ENCODE measurements around the gene MAP1B. TPM values are rescaled to one million over a fixed set of nuclear protein-coding genes. Genes with fewer than 3 reads are reported as not detected.

Gene MAP1B
- total and polyA plus RNA-seq, 10 of the 15 experiments (the other 5 are each of a cell fraction or from before 2014, with no cell fraction given), result 0.02 to 0.81 (median 0.06) TPM; not detected in 1

- FAIRE-seq, result no peak
These were observed 30.5 kb upstream of the MAP1B start for GRCh38 chr5:72076621-72077300.

GRCh38 chr5:72077390-72077789 is 29.9 kb upstream of the MAP1B start:
- ATAC-seq (no peak), DNase-seq (ENCODE audit: low read depth, low spot score) (no peak), FAIRE-seq (no peak)
- in situ Hi-C loops (cut with MboI), result no loop called here
- intact Hi-C loops (cut with micrococcal nuclease; ENCODE audit: unreplicated experiment), result no loop called here
- H3K4me3 ChIP-seq, result no peak overlapping the region
- no peak overlapping the region for H2AFZ ChIP-seq (ENCODE audit: control insufficient read depth, low read depth, low read length)
- H3K4me2 ChIP-seq (ENCODE audit: control insufficient read depth, insufficient read depth), result no peak overlapping the region
- SMC1A ChIA-PET (ENCODE audit: uncharacterized antibody, unreplicated experiment), result no interaction called here
- H3K27me3 ChIP-seq (replicated peaks in 1 of 2; ENCODE audit: control insufficient read depth in 2 of 2, insufficient read depth in 2 of 2, low read length in 1 of 2), result peaks cover 0 to 2% of the 10 kb centered on the region in 2 experiments; a peak in 2 of 4 replicates
- TF ChIP-seq YBX1 (IDR thresholded peaks at IDR 0.05), result no peak
- TF ChIP-seq BHLHE40 (IDR thresholded peaks at IDR 0.05; ENCODE audit: borderline replicate concordance in 1 of 2, low read depth in 2 of 2, low read length in 1 of 2), result no peak
- TF ChIP-seq ESRRA (IDR thresholded peaks at IDR 0.05; ENCODE audit: low read length), result no peak
- TF ChIP-seq YY1 (IDR thresholded peaks at IDR 0.05; ENCODE audit: low read depth, low read length), result no peak
- no peaks in the 10 kb centered on the region for H3K9me3 ChIP-seq (replicated peaks; ENCODE audit: control insufficient read depth, insufficient read depth, low read length)
- BruUV-seq (replicated peaks), result no TSS peak
- no peaks in the 10 kb centered on the region for H3K4me1 ChIP-seq (ENCODE audit: control insufficient read depth, insufficient read depth, low read length)
- H3K36me3 ChIP-seq (ENCODE audit: control insufficient read depth in 2 of 2, insufficient read depth in 2 of 2, low read length in 1 of 2), result no peaks in the 10 kb centered on the region
- 0 out of 2 replicates have a peak, but pooled peaks cover 3% of the 10 kb centered on the region for H4K20me1 ChIP-seq (ENCODE audit: control insufficient read depth, insufficient read depth)
- H3K79me2 ChIP-seq (ENCODE audit: control insufficient read depth, insufficient read depth, low read length), result no peaks in the 10 kb centered on the region
- POLR2A ChIA-PET, result no interaction called here
- no peak overlapping the region for H3K27ac ChIP-seq (ENCODE audit: control insufficient read depth, insufficient read depth)
- RAD21 ChIA-PET (ENCODE audit: unreplicated experiment), result no interaction called here
- no peak overlapping the region for H3K9ac ChIP-seq (ENCODE audit: control insufficient read depth, insufficient read depth, low read length)
- 17% methylated on average over 3 of the region's 3 CpGs for WGBS (ENCODE audit: insufficient coverage, insufficient replicate concordance, low lambda C conversion rate, missing lambda C conversion rate)
- CTCF ChIA-PET, result no interaction called here

More at GRCh38 chr5:72076621-72077300, 30.5 kb upstream of the MAP1B start:
- WGBS (ENCODE audit: insufficient coverage, insufficient replicate concordance, low lambda C conversion rate, missing lambda C conversion rate), result 13% methylated on average over 4 of the region's 4 CpGs
- Histone ChIP-seq H3K79me2 (ENCODE audit: control insufficient read depth, insufficient read depth, low read length) (no peaks in the 10 kb centered on the region), H3K4me2 (ENCODE audit: control insufficient read depth, insufficient read depth) (no peak overlapping the region), H3K36me3 (ENCODE audit: control insufficient read depth in 2 of 2, insufficient read depth in 2 of 2, low read length in 1 of 2) (no peaks in the 10 kb centered on the region), H3K9me3 (replicated peaks; ENCODE audit: control insufficient read depth, insufficient read depth, low read length) (no peaks in the 10 kb centered on the region), H4K20me1 (ENCODE audit: control insufficient read depth, insufficient read depth) (no peaks in the 10 kb centered on the region), H3K27me3 (replicated peaks in 1 of 2; ENCODE audit: control insufficient read depth in 2 of 2, insufficient read depth in 2 of 2, low read length in 1 of 2) (peaks cover 0 to 2% of the 10 kb centered on the region in 2 experiments; a peak in 2 of 4 replicates), H2AFZ (ENCODE audit: control insufficient read depth, low read depth, low read length) (no peak overlapping the region), H3K27ac (ENCODE audit: control insufficient read depth, insufficient read depth) (no peak overlapping the region), H3K4me1 (ENCODE audit: control insufficient read depth, insufficient read depth, low read length) (no peaks in the 10 kb centered on the region), H3K9ac (ENCODE audit: control insufficient read depth, insufficient read depth, low read length) (no peak overlapping the region), H3K4me3 (no peak overlapping the region)
- POLR2A ChIA-PET, result no interaction called here
- RAD21 ChIA-PET (ENCODE audit: unreplicated experiment), result no interaction called here
- DNase-seq (ENCODE audit: low read depth, low spot score) (no peak), ATAC-seq (no peak)
- no peak for TF ChIP-seq WRNIP1 (IDR thresholded peaks at IDR 0.05; ENCODE audit: borderline replicate concordance, low read depth, low read length)
- TF ChIP-seq NFXL1 (IDR thresholded peaks at IDR 0.05; ENCODE audit: borderline replicate concordance), result no peak
- TF ChIP-seq RB1 (IDR thresholded peaks at IDR 0.05; ENCODE audit: borderline replicate concordance), result no peak
- no TSS peak for BruUV-seq (replicated peaks)
- intact Hi-C loops (cut with micrococcal nuclease; ENCODE audit: unreplicated experiment), result no loop called here
- in situ Hi-C loops (cut with MboI), result no loop called here
- SMC1A ChIA-PET (ENCODE audit: uncharacterized antibody, unreplicated experiment), result no interaction called here
- CTCF ChIA-PET, result no interaction called here

Data from GM12878 (cell line).